Fibroblast of the conjunctiva (primary cell): ENCODE data around the gene LCN6.
A peak's percentile ranks its signal among the peaks of the same experiment; 100 is the strongest.
"Not testable (repeated sequence)": the region's sequence is repeated elsewhere in the genome, so short reads cannot be mapped to it uniquely, and the experiment has no call there.

Source experiments
- DNase-seq: peaks from one replicate; pipeline ENCODE4 v3.0.0-alpha.2; 2010; ENCODE audit warnings: low read depth

The LCN6 gene

DNA sequence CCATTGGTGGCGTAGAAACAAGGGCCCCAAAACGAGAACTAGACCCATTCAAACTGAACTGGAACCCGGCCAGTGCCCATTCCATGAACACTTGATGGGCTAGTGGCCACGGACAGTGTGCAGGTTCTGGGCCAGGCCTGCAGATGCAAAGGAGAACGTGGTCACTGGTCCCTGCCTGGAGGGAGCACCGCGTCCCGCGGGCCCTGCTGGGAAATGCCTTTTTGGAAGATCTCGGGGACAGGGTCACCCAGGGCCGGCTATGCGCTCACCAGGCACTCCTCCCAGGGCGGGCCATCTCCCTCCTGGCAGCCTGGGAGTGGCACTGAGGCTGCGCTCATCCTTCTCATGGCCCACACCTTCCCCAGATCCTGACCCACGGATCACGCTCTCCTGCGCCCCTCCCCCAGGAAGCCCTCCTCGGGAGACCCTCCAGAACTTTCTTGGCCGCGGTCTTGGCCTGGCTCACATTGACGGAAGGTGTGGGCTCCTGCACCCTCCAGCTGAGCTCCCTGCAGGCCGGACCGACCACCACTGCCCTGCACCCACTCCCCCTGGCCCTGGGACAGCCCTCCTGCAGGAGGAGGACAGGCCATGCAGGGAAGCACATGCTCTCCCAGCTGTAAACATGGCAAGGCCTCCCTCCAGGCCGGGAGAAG, 38.7 kb downstream of the LCN6 start:
- DNase-seq: no peak

DNA sequence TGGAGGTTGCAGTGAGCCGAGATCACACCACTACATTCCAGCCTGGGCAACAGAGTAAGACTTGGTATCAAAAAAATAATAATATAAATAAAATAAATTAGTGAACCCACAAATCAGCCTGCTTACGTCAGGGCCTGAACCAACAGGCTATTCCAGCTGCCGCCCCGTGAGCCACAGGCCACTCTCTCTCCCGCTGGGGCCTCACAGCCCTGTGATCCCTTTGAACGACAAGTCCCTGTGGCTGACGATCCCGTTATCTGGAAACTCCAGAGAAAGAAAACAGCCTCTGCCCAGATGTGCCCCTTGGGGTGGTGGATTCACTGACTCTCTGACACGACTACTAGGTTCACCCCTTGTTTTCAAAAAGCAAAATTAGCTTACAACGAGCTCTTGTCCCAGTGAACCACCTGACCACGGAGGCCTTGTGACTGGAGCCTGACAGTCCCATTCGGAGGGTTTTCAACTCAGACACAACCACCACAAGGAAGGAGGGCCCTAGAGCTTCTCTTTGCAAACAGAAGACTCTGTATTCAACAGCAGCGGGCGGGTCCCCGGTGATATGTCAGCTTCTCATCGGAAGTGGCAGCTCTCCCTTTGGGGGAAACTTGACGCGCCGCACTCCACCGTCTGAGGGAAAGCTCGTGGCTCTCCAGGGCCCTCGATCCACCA, 40.3 kb downstream of the LCN6 start:
- no peak for DNase-seq

DNA sequence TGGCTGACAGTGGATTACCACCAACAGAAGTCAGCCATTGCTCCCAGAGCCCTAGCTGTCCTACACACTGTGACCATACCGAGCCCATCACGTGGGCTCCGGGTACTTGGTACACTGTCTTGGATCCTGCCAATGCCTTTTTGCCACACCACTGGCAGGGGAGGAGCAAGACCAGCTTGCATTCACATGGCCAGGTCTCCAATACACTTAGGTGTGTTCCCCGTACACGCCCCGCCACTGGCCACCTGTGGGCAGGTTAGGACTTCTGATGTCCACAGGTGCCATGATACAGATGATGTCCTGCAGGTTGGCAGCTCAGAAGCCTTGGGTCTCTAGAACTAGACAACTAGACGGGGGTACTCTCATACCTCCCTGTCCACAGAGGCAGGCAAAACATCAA, 41.3 kb downstream of the LCN6 start:
- DNase-seq: no peak

DNA sequence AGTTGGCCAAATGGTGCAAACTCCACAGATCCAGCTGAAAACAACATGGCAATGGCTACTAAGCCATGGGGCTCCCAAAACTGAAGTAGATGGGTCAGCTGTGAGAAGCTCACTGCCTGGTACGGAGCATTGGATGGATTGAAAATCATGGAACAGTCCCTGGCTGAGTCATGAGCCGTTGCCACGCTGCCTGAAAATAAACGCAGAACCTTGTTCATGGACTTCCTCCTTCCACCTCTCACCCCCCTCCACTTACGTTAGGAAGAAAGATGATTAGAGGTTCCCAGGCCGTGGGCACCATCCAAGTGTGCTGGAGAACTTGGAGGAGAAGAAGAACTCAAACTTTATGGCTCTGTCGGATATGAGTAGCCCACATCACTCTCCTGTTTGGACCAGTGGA, 42.8 kb downstream of the LCN6 start:
- no peak for DNase-seq

DNA sequence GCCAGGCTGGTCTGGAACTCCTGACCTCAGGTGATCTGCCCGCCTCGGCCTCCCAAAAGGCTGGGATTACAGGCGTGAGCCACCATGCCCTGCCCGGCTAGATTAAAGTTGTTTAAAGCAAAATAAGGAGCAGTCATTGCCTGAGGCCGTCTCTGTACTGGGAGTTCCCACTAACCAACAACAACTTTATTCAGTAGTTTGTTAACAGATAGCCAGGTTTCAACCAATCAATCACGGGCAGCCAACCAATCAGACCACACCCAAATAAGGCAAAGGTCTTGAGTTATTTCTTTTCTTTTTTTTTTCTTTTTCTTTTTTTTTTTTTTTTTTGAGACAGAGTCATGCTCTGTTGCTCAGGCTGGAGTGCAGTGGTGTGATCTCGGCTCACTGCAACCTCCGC, 43.6 kb downstream of the LCN6 start:
- DNase-seq: not testable (repeated sequence)

DNA sequence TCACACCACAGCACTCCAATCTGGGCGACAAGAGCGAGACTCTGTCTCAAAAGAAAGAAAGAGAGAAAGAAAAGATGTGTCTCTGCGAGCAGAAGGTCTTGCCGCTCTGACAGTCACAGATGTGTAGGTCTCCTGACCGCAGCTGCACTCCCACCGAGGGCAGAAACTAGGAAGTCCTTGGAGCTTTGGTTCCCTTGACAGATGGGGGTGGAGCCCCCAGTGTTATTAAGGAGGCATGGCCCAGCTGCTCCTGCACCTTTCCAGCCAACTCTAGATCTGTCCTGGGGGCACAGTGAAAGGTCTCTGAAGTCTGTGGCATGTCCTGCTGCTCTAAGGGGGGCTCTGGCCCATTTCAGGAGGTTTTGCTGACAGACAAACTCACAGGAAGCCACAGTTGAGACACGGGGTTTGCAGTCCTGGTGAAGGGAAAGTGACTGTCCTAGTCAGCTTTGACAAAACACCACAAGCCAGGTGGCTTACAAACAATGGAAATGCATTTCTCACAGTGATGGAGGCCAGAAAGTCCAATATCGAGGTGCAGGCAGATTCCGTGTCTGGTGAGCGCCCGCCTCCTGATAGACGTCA, 45.0 kb downstream of the LCN6 start:
- no peak for DNase-seq

DNA sequence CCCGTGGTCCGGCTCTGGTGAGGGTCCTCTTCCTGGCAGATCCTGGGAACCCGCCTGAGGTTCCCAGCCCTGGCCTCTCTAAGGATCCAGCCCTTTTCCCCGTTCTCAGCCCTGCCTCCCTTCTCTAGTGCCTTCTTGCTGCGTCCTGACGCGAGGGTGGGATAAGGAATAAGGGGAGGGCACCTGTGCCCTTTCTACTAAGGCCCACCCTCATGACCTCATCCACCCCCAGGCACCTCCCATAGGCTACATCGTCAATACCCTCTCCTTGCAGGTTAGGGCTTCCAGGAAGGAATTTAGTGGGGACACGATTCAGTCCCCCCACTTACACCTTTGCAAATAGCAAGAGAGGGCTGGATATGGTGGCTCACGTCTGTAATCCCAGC, 46.7 kb downstream of the LCN6 start:
- no peak for DNase-seq

DNA sequence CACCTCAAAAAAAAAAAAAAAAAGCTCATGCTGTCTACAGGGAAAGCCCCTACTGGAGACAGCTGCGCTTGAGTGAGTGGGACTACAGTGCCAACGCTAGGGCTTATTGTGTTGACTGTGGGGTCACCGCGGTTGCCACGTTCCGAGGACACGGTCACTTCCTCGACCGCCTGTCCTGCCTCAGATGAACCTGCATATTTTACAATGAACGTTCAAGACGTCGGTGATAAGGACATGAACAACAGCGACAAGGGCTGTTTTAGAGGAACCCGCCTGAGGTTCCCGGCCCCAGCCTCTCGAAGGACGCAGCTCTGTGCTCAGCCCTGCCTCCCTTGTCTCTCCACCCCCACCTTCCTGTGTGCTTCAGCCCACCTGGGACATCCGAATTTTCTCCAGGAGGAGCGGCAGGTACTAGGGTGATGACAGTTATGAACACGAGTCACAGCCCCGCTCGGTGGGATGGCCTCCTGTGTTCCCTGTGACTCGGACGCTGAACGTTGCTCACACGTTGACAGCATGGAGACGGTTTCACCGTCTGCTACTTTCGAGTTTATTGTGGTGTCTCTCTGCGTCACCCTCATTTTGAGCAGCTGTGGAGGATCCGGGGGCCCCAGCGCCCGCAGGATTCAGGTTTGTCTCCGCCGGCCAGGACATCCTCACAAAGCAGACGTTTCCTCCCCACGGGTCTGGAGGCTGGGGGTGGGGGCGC, 47.2 kb downstream of the LCN6 start:
- no peak for DNase-seq

DNA sequence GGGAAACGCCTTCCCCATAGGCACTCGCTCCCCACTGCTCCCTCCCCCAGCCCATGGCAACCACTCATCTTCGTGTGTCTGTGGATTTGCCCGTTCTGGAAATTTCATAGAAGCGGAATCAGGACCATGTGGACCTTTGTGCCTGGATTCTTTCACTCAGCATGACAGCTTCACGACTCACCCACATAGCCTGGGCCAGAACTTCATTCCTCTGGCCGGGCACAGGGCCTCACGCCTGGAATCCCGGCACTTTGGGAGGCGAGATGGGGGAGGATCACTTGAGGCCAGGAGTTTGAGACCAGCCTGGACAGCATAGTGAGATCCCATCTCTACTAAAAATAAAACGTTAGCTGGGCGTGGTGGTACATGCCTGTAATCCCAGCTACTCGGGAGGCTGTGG, 48.0 kb downstream of the LCN6 start:
- peak; percentile 32 for DNase-seq

DNA sequence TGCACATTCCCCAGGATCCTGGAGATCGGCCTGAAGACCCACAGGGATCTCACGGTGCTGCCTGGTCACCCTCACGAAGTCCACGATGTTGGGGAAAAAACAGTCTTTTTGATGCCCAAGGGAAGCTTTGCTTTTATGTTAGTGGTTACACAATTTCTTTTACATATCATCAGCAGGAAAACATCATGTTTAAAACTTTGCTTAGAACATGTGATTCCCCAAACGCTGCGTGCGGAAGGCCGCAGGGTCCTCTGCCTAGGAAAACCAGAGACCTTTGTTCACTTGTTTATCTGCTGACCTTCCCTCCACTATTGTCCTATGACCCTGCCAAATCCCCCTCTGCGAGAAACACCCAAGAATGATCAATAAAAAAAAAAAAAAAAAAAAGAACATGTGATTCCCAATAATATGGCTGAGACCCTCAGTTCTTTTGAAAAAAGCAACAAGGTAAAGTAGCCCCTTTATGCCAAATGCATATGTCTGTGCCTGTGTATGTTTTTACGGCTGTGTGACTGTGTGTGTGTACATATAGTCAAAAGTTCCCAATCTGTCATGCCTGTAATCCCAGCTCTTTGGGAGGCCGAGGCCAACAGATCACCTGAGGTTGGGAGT, 49.6 kb downstream of the LCN6 start:
- DNase-seq: no peak

DNA sequence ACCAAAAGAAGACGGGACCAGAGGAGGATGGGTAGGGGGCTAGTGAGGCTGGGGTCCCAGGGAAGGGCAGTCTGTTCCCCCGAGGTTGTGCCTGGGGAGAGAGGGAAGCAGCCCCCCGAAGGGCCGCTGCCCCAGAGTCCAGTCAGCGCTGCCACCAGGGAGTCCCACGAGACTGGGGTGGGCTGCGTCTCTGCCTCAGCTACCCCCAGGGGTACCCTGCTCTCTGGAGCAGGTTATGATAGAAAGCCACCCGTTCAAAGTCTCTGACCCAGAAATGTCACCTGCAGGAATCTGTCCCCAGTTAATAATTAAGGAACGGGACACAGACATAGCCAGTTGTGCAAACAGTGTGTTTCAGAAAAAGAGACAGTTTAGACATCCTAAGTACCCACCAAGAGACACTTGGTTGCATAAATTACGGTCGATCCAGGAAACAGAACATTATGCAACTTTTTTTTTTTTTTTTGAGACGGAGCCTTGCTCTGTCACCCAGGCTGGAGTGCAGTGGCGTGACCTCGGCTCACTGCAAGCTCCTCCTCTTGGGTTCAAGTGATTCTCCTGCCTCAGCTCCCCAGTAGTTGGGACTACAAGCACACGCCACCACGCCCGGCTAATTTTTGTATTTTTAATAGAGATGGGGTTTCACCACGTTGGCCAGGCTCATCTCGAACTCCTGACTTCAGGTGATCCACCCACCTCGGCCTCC, 50.4 kb downstream of the LCN6 start:
- DNase-seq: no peak

DNA sequence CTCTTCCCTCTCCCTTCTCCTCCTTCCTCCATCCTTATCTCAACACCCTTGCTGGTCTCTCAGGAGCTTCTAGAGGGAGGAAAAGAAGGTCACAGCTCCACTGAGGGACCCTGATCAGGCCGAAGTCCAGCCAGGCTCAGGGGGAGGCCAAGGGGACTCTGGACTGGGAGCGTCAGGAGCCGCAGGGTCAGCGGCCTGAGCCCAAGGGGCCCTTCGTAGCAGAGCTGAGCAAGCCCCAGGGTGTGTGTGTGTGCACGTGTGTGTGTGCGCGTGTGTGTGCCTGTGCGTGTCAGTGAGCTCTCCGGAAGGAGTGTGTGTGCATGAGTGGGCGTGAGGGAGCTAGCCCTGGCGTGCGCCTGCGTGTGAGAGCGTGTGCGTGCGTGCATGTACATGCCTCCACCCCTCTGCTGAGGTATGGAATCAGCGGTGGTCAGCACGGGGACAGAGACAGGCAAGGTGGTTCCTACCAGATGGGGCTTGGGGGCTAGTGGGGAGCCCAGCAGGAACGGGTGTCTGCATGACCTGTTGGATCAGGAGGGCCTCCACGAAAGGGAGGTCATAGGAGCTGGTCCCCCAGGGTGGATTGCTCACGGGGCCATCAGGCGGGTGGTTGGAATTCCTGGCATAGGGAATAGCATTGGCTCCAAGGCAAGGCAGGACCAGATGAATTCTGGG, 51.0 kb downstream of the LCN6 start:
- no peak for DNase-seq

DNA sequence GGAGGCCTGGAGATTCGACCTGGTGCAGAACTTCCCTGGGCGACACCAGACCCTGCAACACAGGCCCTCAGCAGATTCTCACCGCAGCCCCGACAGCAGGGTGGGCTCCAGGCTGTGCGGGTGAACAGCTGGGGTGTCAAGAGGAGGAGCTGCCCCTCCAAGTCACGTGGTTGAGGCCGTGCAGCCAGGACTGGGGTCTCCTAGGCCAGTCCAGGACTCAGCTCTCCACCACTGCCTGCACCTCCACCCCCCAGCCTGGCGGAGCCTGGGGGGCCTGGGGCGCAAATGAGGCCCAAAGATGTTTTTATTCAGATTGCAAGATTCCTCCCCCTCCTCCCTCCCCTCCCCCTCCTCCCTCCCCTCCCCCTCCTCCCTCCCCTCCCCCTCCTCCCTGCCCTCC, 51.8 kb downstream of the LCN6 start:
- DNase-seq: no peak

DNA sequence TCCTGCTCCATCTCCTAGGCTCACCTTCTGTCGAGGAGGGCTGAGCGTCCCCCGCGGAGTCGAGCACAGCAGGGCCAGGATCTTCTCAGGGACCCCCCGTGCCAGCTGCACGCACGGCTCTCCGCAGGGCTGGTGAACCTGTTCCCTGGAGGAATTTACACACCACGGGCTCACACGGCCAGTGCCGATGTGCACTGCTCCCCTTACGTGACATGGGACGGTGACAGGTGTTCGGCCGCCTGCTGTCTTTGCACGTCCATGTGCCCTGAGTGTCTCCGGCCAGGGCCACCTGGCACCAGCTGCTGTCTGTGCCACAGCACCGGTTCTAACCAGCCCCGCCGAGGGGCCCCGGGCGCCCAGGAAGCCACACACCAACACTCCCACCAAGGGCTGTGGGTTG, 52.4 kb downstream of the LCN6 start:
- DNase-seq: no peak

DNA sequence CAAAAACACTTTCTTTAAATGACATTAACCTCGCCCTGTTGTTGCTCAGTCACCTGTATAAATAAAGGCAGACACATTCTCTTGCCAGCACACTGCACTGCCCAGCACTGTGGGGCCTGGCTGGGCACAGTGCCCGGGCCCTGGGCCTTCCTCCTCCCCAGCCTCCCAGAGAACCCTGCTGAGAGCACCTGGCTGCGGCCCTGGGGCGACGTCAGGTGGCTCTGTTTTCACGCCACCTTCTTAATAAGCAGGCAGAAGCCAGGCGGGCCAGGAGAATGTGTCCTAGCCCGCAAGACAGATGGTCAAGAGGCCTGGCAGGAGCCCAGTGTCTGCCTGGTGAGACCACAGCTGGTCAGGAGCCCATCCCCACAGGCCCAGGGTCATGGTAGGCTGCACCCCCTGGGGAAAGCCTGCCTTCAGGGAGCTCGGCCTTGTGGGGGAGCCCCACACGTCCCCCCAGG, 52.9 kb downstream of the LCN6 start:
- DNase-seq: no peak

DNA sequence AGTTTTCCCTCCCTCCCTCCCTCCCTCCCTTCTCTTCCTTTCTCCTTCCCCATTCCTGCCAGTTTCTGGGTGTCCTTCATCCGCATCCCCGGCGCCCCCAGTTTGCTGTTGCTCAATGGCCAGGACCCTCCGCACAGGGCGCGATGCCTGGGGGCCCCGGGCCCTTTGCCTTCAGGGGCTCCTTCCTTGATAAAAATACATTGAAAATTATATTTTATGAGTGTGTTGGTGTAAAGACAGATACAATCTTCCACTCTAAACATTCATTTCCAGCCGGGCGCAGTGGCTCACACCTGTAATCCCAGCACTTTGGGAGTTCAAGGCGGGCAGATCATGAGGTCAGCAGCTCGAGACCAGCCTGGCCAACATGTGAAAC, 53.5 kb downstream of the LCN6 start:
- DNase-seq: no peak

DNA sequence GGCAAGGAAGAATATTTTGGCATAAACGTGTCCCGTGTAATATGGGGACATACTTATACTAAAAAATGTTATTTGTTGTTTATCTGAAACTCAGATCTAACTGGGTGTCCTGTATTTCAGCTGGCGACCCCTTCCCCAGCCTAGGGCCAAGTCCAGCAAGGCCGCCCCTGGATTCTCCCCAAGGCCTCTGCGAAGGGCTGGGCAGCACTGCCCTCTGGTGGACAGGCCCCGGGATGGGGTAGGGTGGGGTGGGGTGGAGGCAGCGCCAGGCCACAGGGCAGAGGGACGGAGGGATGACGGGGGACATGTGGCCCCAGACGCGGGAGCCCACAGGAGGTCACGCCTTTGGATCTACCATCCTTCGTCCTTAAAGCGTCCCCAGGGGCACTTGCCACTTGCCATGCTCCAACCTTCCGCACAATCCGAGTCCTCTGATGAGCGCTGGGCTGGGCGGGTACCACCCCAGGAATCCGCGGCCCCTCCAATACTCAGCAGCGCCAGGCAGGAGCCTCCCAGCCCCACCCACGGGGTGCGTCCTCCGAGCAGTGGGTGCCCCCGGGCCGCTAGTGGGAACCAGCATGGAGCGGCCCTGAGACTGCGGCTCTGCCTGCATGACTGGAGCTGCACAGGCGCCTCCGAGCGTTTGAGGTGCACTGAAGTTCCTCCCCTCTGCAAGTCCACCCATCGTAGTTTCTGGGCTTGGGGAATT, 54.0 kb downstream of the LCN6 start:
- no peak for DNase-seq
